IMR-90 (cell line): ENCODE measurements around the gene CETP.

Source experiments
- BHLHE40 ChIP-seq: fragments of 150-350 bp; IDR thresholded peaks from 2 replicates; pipeline ENCODE4 v1.6.1; 2016; ENCODE audit warnings: mild to moderate bottlenecking, low read depth, low read length
- CEBPB ChIP-seq: IDR thresholded peaks from 2 replicates; pipeline ENCODE4 v1.6.1; 2012; ENCODE audit warnings: low read depth, low read length, improper control_type of control experiment
- CHD1 ChIP-seq: IDR thresholded peaks from 2 replicates; pipeline ENCODE4 v1.6.1; 2012; ENCODE audit warnings: low read depth, low read length, improper control_type of control experiment
- CTCF ChIP-seq: conservative IDR thresholded peaks from 2 replicates; pipeline ENCODE4 v1.5.1; 2012; ENCODE audit warnings: mild to moderate bottlenecking, low read depth, low read length, improper control_type of control experiment
- NFE2L2 ChIP-seq: fragments of 150-350 bp; IDR thresholded peaks from 2 replicates; pipeline ENCODE4 v1.6.1; 2016; ENCODE audit warnings: low read depth, mild to moderate bottlenecking, low read length
- POLR2A ChIP-seq: IDR thresholded peaks from 2 replicates; pipeline ENCODE4 v1.6.1; 2012; ENCODE audit warnings: mild to moderate bottlenecking, low read depth, low read length
- SMC3 ChIP-seq: fragments of 150-350 bp; IDR thresholded peaks from 2 replicates; pipeline ENCODE4 v1.6.1; 2016; ENCODE audit warnings: low read depth, mild to moderate bottlenecking, antibody characterized with exemption, low read length, moderate library complexity

GRCh38 chr16:56921571-56921970, 40.2 kb upstream of the CETP start:
- no peak for TF ChIP-seq CTCF
- TF ChIP-seq POLR2A = no peak
- TF ChIP-seq NFE2L2 = no peak
- TF ChIP-seq CHD1 = no peak
- no peak for TF ChIP-seq CEBPB
- TF ChIP-seq BHLHE40 = no peak
- no peak for TF ChIP-seq SMC3
